Limb (tissue), 2 donors: ENCODE results near the gene PRPF6.
"Not testable (repeated sequence)": the region's sequence is repeated elsewhere in the genome, so short reads cannot be mapped to it uniquely, and the experiment has no call there.

Experiments
- DNase-seq, 2 donors: peaks; one replicate each; pipeline ENCODE4 v3.0.0-alpha.2; 2016; ENCODE audit errors: extremely low spot score in 2 of 2

Gene PRPF6

DNA sequence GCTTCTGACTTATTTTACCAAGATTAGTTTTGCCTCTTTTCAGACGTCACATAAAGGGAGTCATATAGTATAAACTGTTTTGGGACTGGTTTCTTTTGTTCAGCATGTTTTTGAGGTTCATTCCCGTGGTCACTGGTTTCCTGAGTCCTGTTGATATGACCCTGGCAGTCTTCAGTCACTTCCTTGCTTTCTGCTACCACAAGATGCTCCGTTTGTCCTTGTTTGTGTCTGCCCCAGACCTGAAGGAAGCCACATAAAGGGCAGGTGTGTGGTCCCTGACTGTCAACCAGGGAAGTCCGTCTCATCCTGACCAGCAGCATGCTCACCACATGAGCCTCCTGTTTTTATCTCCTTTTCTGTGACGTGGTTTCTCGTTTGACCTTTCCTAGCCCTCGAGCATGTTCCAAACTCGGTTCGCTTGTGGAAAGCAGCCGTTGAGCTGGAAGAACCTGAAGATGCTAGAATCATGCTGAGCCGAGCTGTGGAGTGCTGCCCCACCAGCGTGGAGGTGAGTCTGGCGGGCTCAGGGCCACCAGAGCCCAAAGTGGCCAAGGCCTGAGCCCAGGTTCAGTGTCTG, 29.0 kb downstream of the PRPF6 start:
- DNase-seq, result no peak

DNA sequence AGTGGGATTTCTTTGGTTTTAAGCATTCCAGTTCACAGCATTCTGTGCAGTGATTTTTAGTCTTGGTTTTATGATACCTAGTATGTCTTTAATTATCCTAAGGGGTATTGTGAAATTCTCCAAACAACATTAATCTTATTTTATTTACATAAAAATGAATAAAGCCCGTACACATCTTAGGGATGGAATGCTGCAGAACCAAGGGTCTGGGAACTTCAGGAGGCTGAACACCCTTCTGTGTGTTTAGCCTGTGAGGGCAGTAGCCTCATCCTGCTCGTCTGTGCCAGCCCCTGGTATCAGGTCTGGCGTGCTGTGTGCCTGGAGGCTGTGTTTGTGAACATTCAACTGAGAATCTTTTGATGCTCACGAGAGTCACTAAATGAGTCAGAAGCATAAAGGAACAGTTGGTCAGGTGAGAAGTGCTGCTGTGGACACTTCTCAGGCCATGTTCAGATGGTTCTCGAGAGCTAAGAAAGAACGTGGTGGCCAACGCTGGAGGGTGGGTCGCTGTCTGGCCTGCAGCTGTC, 29.8 kb downstream of the PRPF6 start:
- no peak for DNase-seq

DNA sequence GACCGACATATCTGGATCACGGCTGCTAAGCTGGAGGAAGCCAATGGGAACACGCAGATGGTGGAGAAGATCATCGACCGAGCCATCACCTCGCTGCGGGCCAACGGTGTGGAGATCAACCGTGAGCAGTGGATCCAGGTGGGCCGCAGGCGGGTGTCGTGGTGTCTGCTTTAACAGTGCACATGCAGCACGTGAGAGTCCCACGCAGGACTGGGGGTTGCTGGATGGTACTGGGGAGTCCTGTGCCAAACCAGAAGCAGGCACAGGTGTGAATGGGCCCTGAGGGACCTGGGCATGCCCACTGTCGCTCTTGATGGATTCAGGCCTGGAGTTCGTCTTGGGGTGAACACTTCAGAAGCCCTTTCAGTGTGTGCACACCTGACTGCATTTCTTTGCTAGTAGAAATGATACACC, 30.4 kb downstream of the PRPF6 start:
- no peak for DNase-seq

DNA sequence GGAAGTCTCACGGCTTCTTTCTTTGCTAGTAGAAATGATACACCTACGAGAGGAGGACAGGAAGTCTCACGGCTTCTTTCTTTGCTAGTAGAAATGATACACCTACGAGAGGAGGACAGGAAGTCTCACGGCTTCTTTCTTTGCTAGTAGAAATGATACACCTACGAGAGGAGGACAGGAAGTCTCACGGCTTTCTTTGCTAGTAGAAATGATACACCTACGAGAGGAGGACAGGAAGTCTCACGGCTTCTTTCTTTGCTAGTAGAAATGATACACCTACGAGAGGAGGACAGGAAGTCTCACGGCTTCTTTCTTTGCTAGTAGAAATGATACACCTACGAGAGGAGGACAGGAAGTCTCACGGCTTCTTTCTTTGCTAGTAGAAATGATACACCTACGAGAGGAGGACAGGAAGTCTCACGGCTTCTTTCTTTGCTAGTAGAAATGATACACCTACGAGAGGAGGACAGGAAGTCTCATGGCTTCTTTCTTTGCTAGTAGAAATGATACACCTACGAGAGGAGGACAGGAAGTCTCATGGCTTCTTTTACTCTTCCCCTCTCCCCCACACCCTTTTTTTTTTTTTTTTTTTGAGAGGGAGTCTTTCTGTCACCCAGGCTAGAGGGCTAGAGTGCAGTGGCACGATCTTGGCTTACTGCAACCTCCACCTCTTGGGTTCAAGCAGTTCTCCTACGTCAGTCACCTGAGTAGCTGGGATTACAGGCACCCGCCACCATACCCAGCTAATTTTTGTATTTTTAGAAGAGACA, 31.6 kb downstream of the PRPF6 start:
- DNase-seq, result not testable (repeated sequence)

- no peak for DNase-seq
These were observed 34.7 kb downstream of the PRPF6 start for GRCh38 chr20:64015635-64016034.

GRCh38 chr20:64021124-64021975, 40.4 kb downstream of the PRPF6 start:
- no peak for DNase-seq

- no peak for DNase-seq
These were observed 41.9 kb downstream of the PRPF6 start for GRCh38 chr20:64022671-64023360.

DNA sequence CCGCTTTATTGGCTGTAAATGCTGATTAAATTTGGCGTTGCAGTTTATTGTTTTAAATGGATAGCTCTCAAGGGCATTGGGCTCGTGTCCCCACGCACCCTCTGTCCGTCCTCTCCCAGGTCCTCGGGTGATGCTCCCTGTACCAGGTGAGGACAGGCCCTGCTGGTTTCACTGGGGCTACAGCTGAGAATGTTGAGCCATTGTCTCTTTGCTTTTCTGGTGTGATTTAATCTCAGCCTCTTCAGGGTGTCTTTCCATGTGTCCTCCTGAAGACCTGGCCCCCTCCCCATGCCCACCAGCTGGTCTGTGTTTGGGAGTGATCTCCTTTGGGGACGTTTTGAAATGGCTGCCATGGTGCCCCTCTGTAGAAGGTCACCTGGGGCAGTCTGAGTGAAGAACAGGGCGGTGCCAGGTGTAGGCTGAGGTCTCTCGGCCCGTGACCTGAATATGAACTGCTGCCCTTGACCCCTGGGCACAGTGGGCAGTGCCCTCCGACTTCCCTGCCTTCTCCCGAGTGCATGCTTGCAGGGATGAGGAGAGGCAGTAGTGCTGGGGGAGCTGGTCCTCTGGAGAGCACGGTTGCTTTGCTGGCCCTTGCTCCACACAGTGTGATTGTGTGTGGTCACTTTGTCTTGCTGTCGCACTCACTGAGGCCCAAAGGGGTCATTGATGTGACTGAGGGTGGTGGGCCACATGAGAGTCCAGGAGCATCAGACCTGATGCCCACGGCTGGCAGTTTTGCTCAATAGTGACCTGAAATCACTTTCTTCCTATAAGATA, 42.6 kb downstream of the PRPF6 start:
- no peak for DNase-seq

DNA sequence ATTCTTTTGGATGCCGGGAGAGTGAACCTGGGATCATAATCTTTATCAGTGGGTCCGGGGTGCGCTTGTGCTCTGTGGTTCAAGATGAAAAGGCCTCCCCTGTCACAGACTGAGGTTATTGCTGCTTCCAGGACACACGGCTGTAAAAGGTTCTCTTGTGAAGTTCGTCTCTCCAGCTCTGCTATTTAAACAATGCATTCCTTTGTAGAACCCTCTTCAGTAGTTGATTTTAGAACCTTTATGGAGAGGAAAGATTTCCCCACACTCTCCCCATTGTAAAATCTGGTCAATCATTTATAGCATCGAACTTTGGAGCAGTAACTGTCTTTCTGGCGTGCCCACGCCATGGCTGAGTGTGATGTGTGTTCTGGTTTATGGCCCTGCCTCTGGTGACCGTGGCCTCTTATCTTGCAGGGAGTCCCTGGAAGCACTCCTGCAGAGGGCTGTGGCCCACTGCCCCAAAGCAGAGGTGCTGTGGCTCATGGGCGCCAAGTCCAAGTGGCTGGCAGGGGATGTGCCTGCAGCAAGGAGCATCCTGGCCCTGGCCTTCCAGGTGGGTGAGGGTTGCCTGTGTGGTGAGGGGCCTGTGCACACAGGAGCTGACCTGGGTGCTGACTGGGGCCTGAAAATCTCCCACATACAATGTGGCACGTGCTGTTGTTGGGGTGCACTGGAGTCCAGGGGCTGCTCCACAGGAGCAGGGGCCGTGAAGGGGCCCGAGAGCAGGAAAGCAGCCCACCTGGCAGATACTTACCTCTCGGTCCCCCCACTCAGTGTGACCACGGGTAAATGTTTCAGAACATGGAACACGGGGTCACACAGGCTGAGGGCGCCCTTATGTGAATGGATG, 43.4 kb downstream of the PRPF6 start:
- no peak for DNase-seq

- no peak for DNase-seq
These were observed 44.3 kb downstream of the PRPF6 start for GRCh38 chr20:64025101-64025825.

DNA sequence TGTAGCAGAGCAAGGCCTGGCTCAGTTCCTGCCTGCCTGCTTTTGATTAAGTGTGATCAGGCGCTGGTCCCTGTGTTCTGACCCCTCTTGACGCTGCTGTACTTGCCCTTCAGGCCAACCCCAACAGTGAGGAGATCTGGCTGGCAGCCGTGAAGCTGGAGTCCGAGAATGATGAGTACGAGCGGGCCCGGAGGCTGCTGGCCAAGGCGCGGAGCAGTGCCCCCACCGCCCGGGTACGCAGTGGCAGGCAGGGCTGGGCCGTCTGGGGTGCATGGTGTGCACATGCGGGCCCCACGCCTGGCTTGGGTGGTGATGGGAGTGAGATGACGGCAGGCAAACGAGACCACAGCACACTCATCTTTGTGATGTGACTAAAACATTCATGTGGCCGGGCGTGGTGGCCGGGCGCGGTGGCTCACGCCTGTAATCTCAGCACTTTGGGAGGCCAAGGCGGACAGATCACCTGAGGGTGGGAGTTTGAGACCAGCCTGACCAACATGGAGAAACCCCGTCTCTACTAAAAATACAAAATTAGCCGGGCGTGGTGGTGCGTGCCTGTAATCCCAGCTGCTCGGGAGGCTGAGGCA, 45.0 kb downstream of the PRPF6 start:
- no peak for DNase-seq

- DNase-seq, result no peak
These were observed 47.2 kb downstream of the PRPF6 start for GRCh38 chr20:64027981-64028685.

DNA sequence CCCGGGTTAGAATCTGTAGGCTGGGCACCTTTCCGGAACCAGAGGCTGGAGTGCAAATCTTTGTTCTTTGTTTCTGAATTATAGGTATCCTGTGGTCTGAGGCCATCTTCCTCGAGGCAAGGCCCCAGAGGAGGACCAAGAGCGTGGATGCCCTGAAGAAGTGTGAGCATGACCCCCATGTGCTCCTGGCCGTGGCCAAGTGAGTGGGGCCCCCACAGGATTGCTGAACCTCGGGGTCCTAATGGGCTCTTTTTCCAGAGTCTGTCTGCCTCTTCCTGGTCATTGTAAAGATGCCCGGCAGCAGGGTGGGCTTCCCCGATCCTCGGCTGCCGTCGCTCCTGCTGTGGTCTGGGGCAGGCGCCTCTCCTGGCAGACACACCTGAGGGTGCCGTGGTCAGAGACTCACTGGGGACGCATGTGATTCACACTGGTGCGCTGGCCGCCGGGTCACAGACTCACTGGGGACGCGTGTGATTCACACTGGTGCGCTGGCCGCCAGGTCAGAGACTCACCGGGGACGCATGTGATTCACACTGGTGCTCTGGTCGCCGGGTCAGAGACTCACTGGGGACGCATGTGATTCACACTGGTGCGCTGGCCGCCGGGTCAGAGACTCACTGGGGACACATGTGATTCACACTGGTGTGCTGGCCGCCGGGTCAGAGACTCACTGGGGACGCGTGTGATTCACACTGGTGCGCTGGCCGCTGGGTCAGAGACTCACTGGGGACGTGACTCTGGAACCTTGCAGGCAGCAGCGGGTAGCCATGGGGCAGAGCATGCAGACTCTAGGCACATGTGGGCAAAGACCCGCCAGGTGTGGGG, 48.6 kb downstream of the PRPF6 start:
- no peak for DNase-seq

DNA sequence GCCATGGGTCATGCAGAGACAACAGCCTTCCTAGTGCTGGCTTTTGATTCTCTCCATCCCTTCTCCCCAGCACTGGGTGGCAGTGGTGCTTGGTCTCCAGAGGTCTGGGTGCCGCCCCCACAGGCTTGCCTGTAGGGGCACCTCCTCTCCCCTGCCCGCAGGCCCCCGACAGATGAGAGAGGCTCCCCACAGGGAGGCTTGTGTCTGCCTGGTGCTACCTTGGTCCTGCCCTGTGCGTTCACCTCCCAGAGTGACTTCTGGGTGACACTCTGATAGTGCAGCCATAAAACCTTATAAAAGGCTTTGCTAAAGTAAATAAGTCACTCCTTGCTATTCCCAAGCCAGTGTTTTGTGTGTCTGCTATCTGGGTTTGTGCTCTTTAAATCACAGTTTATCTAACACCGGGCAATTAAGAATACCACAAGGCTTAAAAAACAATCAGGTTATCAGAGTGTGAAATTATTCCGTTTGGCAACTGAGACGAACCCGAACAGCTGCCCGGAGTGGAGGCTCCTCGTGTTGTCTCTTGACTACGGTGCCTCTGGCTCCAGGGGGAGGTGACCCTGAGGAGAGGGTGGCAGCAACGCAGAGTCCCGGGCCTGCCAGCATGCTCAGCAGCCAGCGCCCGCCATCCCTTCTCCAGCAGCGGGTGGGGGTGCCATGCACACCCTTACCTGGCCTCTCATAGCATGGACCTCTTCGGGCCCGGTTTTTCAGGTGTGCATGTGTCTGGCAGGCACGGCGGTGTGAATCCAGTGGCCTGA, 49.6 kb downstream of the PRPF6 start:
- no peak for DNase-seq

DNA sequence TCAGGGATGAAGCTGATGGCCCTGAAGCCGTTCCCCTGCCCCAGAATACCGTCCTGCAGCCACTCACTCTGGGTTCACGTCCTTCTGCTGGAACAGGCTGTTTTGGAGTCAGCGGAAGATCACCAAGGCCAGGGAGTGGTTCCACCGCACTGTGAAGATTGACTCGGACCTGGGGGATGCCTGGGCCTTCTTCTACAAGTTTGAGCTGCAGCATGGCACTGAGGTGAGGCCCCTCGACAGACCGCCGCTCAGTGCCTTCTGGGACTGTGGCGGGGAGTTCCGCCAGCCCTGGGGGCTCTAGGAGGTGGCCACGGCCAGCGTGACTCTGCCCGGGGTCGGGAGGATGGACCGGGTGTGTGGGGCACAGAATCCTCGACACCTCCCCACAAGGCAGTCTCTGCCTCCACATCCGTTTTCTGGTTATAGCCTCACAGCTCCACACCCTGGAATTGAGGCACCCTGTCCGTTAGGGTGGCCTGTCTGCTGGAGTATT, 50.9 kb downstream of the PRPF6 start:
- no peak for DNase-seq
